Thymus (tissue), 14 donors: ENCODE data around the gene CCDC185. TPM values are rescaled to one million over a fixed set of nuclear protein-coding genes. Genes with fewer than 3 reads are reported as not detected.

Source experiments
- DNase-seq, 9 donors: peaks; one replicate each; pipeline ENCODE4 v3.0.0-alpha.2; 2013; ENCODE audit warnings: low spot score in 9 of 9, low read depth in 6 of 9, missing footprints in 1 of 9
- H3K27ac ChIP-seq, 2 donors: one replicate each; pipeline ENCODE4 v1.5.1; 2013; ENCODE audit warnings: control low read depth in 1 of 2, low read depth in 1 of 2, low read length in 1 of 2, mild to moderate bottlenecking in 1 of 2, moderate library complexity in 1 of 2
- H3K27me3 ChIP-seq, 2 donors: one replicate each; pipeline ENCODE4 v1.5.1; 2013; ENCODE audit warnings: low read length in 1 of 2; ENCODE audit not compliant: control insufficient read depth in 2 of 2, insufficient read depth in 1 of 2
- H3K36me3 ChIP-seq, 2 donors: one replicate each; pipeline ENCODE4 v1.5.1; 2013; ENCODE audit warnings: low read length in 1 of 2, mild to moderate bottlenecking in 1 of 2, moderate library complexity in 1 of 2; ENCODE audit not compliant: control insufficient read depth in 2 of 2, insufficient read depth in 2 of 2
- H3K4me1 ChIP-seq, 2 donors: one replicate each; pipeline ENCODE4 v1.5.1; 2013; ENCODE audit warnings: low read length in 2 of 2; ENCODE audit not compliant: control insufficient read depth in 2 of 2, insufficient read depth in 2 of 2
- H3K4me3 ChIP-seq, 2 donors: one replicate each; pipeline ENCODE4 v1.5.1; 2013; ENCODE audit warnings: low read length in 2 of 2, control low read depth in 1 of 2, mild to moderate bottlenecking in 1 of 2
- H3K9me3 ChIP-seq, 2 donors: one replicate each; pipeline ENCODE4 v1.5.1; 2013; ENCODE audit warnings: low read length in 1 of 2, mild to moderate bottlenecking in 1 of 2; ENCODE audit not compliant: control insufficient read depth in 2 of 2, insufficient read depth in 1 of 2
- WGBS: extraction: QIAGEN DNeasy Blood & Tissue Kit; methylation state at CpG from one replicate; pipeline ENCODE4 v1.1.7; 2013; 5-methylcytosine and 5-hydroxymethylcytosine counted together
- long read RNA-seq, 10 donors: transcript quantifications; one replicate each; lab custom pipeline, GENCODE V29; 2026
- polyA plus RNA-seq: library from polyadenylated mRNA; stranded (reverse); fragments of 200-250 nt; gene quantifications from one replicate; pipeline ENCODE4 v1.2.3, GENCODE V29; 2013
- total RNA-seq: library from RNA; stranded (reverse); fragments of 120-200 nt; gene quantifications from one replicate; pipeline ENCODE4 v1.2.4, GENCODE V29; 2013
- donor health status: healthy.

Gene CCDC185
- total RNA-seq (not detected), polyA plus RNA-seq (not detected)
- long read RNA-seq, donor 1: 0 reads
- long read RNA-seq, donor 2: 0 reads
- long read RNA-seq, donor 3: 0 reads
- long read RNA-seq, donor 4: 0 reads
- long read RNA-seq, donor 5: 0 reads
- long read RNA-seq, donor 6: 0 reads
- long read RNA-seq, donor 7: 0 reads
- long read RNA-seq, donor 8: 0 reads
- long read RNA-seq, donor 9: 0 reads
- long read RNA-seq, donor 10: 0 reads

GRCh38 chr1:223393275-223394214, at the start of gene CCDC185:
TSS of gene CCDC185 (plus strand) at chr1:223393415. CDS start at chr1:223393476, 61 bp downstream.
- Histone ChIP-seq H3K4me1 (no peaks in the 10 kb centered on the region), H3K27me3 (peaks cover 16 to 56% of the 10 kb centered on the region in 2 donors), H3K4me3 (no peak within 1 kb of the TSS), H3K27ac (no peak within 1 kb of the TSS), H3K9me3 (no peaks in the 10 kb centered on the region), H3K36me3 (no peaks in the 10 kb centered on the region)
- 43% methylated on average over 73 of the region's 73 CpGs for WGBS
- DNase-seq: no peak

DNA sequence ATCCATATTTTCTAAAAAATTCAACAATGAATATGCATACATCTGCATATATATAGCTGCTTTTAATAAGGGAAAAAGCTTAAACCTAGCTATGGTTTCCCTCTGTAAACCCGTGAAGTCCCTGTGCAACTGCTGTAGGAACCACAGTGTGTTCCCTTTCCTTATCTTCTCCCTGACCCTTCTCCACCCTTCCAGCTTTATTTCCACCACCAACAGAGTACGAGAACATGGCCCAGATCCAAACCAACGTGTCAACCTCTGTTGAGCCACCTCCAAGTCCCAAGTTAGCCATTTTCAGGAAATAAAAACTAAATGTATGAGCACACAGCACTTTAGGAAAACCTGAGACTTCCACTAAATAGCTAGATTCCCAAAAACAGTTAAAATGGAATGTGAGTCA, 49.5 kb upstream of the CCDC185 start:
- Histone ChIP-seq H3K4me3 (no peak overlapping the region), H3K27ac (no peak overlapping the region), H3K27me3 (no peaks in the 10 kb centered on the region), H3K36me3 (no peaks in the 10 kb centered on the region), H3K9me3 (no peaks in the 10 kb centered on the region), H3K4me1 (peaks cover 0 to 9% of the 10 kb centered on the region in 2 donors)
- 71% methylated on average over 3 of the region's 3 CpGs for WGBS
- no peak for DNase-seq

GRCh38 chr1:223344491-223344890, 48.7 kb upstream of the CCDC185 start:
- Histone ChIP-seq H3K9me3 (no peaks in the 10 kb centered on the region), H3K27me3 (no peaks in the 10 kb centered on the region), H3K4me3 (no peak overlapping the region), H3K4me1 (peaks cover 0 to 8% of the 10 kb centered on the region in 2 donors), H3K36me3 (no peaks in the 10 kb centered on the region), H3K27ac (no peak overlapping the region)
- no peak for DNase-seq
- 95% methylated on average over 6 of the region's 6 CpGs for WGBS

GRCh38 chr1:223345720-223346119, 47.5 kb upstream of the CCDC185 start:
- 92% methylated on average over 4 of the region's 4 CpGs for WGBS
- Histone ChIP-seq H3K4me1 (peaks cover 0 to 5% of the 10 kb centered on the region in 2 donors), H3K27me3 (no peaks in the 10 kb centered on the region), H3K27ac (no peak overlapping the region), H3K9me3 (no peaks in the 10 kb centered on the region), H3K36me3 (no peaks in the 10 kb centered on the region), H3K4me3 (no peak overlapping the region)
- DNase-seq: no peak

DNA sequence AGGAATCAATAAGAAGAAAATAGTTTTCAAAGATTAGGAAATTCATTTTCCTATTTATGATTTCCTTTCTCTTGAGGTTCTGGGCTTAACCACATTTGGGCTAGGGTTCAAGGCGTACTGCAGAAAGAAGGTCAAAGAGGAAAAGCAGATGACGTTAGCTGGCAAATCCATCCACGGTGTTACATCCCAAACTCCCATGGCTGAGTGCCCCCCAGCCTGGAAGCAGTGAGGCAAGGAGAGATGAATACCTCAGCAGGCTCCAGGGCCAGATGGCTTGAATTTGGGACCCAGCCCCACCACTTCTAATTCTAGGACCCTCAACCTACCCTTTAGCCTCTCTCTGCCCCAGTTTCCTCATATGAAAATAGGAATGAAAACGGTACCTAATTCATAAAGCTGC, 46.9 kb upstream of the CCDC185 start:
- WGBS: 98% methylated on average over 4 of the region's 4 CpGs
- no peaks in the 10 kb centered on the region for H3K36me3 ChIP-seq
- H3K4me3 ChIP-seq: no peak overlapping the region

GRCh38 chr1:223347583-223347982, 45.6 kb upstream of the CCDC185 start:
- Histone ChIP-seq H3K4me1 (no peaks in the 10 kb centered on the region), H3K4me3 (no peak overlapping the region), H3K9me3 (no peaks in the 10 kb centered on the region), H3K27ac (no peak overlapping the region), H3K36me3 (no peaks in the 10 kb centered on the region), H3K27me3 (peaks cover 2 to 9% of the 10 kb centered on the region in 2 donors)
- WGBS: 98% methylated on average over 4 of the region's 4 CpGs
- DNase-seq: no peak

More for the DNA sequence above, 46.9 kb upstream of the CCDC185 start:
- DNase-seq: no peak
- Histone ChIP-seq H3K9me3 (no peaks in the 10 kb centered on the region), H3K27ac (no peak overlapping the region), H3K4me1 (peaks cover 0 to 5% of the 10 kb centered on the region in 2 donors), H3K27me3 (peaks cover 0 to 2% of the 10 kb centered on the region in 2 donors)

- Histone ChIP-seq H3K27me3 (peaks cover 2 to 18% of the 10 kb centered on the region in 2 donors), H3K27ac (no peak overlapping the region), H3K4me1 (no peaks in the 10 kb centered on the region), H3K4me3 (no peak overlapping the region), H3K9me3 (no peaks in the 10 kb centered on the region), H3K36me3 (no peaks in the 10 kb centered on the region)
- no peak for DNase-seq
- WGBS: 91% methylated on average over 2 of the region's 2 CpGs
These were observed 44.8 kb upstream of the CCDC185 start for GRCh38 chr1:223348439-223348838.

- H3K27ac ChIP-seq: no peak overlapping the region
- peaks cover 2 to 21% of the 10 kb centered on the region in 2 donors for H3K27me3 ChIP-seq
- H3K4me1 ChIP-seq: no peaks in the 10 kb centered on the region
- DNase-seq: no peak
- 97% methylated on average over 3 of the region's 3 CpGs for WGBS
- H3K36me3 ChIP-seq: no peaks in the 10 kb centered on the region
- no peak overlapping the region for H3K4me3 ChIP-seq
- no peaks in the 10 kb centered on the region for H3K9me3 ChIP-seq
These were observed 44.0 kb upstream of the CCDC185 start for GRCh38 chr1:223349241-223349640.

DNA sequence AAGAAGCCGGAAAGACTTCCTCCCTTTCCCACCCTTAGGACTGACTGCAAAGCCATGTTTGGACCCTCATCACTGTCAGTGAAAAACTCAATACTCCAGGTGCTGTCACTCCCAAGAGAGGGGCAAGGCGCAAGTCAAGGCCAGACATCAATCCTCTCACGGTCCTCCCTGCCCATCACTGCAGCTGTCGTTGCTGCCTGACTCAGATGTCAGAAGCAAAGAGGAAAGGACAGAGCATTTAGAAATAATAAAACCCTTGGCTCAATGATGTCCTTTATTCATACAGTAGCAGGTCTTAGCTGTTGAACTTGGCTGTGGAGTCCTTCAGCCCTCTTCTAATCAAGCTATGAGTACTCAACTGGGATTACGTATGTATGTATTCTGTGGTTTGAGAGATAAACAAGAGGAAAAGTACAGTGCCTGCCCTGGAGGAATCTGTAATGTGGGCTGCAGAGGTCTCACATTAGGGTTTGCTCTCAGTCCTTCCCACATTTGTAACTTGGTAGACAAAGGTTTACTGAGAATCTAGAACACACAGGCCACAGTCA, 42.8 kb upstream of the CCDC185 start:
- H3K27ac ChIP-seq: no peak overlapping the region
- H3K36me3 ChIP-seq: no peaks in the 10 kb centered on the region
- H3K4me3 ChIP-seq: no peak overlapping the region
- 93% methylated on average over 5 of the region's 5 CpGs for WGBS
- DNase-seq: no peak
- H3K4me1 ChIP-seq: no peaks in the 10 kb centered on the region
- no peaks in the 10 kb centered on the region for H3K9me3 ChIP-seq
- H3K27me3 ChIP-seq: peaks cover 2 to 21% of the 10 kb centered on the region in 2 donors
